Neural progenitor cell (in vitro differentiated cells): ENCODE data around the gene CYB5R4.

ENCODE experiments used
- CTCF ChIP-seq: fragments of 200-600 bp; sonication (generic); IDR thresholded peaks from 2 replicates; pipeline ENCODE4 v1.5.1; 2017; ENCODE audit warnings: antibody characterized with exemption, mild to moderate bottlenecking
- EZH2 ChIP-seq: fragments of 200-600 bp; sonication (generic); IDR thresholded peaks from 2 replicates; pipeline ENCODE4 v1.6.1; 2017; ENCODE audit warnings: antibody characterized with exemption, mild to moderate bottlenecking, moderate library complexity
- EZH2phosphoT487 ChIP-seq: fragments of 200-600 bp; sonication (generic); IDR thresholded peaks from 2 replicates; pipeline ENCODE4 v1.6.1; 2017; ENCODE audit warnings: antibody characterized with exemption

GRCh38 chr6:83862776-83863471, 3.4 kb downstream of the CYB5R4 start:
- no peak for TF ChIP-seq CTCF
- no peak for TF ChIP-seq EZH2
- TF ChIP-seq EZH2phosphoT487, result no peak
